HG02973 (cell line): ENCODE results near the gene ASCL2.

Experiments used
- ATAC-seq: cut with Tn5 transposase; IDR thresholded peaks from one replicate; pipeline ENCODE4 v1.9.1; 2021; ENCODE audit warnings: moderate library complexity; ENCODE audit not compliant: unreplicated experiment

ASCL2 gene

DNA sequence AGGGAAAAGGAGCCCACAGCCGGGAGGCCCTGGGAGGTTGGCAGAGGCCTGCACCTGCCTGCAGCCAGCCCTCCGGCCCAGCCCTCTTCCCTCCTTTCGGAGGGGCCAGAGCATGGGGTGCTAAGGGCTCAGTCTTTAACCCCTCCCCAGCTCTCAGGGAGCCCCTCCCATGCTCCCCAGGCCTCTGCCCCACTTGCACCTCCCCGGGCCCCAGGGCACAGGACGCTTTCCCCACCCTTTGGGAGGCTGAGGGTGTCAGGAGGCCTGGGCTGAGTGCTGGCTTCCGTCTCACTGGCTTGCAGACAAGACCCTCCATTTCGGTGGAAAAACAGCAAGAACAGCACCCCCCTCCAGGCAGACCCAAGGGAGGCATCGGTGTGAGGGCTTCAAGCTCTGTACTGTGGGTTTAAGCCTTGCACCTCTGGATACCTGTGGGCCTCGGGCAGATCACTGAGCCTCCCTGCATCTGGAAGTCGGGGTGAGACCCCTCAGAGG lies 7.3 kb downstream of the ASCL2 start:
- ATAC-seq, result no peak

DNA sequence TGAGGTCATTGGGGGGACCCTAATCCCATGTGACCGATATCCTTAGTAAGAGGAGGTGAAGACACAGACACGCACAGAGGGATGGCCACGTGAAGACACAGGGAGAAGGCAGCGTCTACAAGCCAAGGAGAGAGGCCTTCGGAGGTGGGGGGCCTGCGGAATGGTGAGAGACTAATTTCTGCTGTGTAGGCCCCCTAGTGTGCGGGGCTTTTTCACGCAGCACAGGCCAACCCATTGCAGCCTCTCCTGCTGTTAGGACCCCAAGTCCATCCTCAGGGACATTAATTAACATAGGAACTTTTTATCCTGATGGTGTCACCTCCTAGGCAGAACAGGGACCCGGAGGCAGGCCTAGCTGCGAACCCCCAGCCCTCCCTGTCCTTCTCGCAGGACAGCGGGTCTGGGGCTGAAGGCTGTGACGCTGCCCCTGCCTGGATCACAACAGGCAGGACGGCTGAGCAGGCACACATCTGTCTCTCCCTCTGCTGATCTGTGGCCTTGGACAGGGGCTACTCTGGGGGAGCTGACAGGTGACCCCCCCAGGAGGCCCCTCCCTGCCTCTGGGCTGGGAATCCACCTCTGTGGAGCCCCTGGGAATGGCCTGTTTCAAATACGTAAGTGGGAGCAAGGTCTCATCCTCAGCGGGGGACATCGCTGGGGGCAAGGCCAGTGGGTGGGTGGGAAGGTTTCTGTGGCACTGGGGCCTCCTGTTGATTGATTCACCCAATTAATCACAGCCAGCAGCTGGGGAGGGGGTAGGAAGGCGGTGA lies 7.9 kb downstream of the ASCL2 start:
- ATAC-seq, result no peak

GRCh38 chr11:2261436-2262230 lies 8.8 kb downstream of the ASCL2 start:
- no peak for ATAC-seq

GRCh38 chr11:2260491-2261364 lies 9.7 kb downstream of the ASCL2 start:
- no peak for ATAC-seq

DNA sequence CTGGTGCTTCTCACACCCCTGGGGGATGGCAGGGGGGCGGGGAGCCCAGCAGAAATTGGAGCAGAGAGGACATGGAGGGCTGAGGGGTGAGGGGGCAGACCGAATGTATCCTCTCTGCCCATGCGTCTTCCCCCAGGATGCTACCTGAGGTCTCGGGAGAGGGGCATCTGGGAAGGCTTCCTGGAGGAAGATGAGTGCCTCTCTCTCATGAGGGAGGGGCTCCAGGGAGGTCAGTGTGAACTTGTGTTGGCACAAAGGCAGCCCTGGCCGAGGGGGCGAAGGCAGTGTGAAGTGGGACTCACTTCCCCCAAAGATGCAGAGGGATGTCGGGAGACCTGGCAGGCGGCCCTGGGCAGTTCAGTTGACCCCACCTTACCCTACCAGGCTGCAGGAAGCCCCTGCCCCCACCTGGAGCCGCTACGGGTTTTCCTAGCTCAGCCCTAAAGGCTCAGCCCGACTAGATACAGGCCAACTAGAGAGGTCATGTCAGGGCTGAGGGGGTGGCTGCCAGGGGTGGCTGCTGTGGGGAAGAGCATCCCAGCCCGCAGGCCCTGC lies 10.4 kb downstream of the ASCL2 start:
- no peak for ATAC-seq

GRCh38 chr11:2259466-2259830 lies 10.9 kb downstream of the ASCL2 start:
- ATAC-seq, result no peak

DNA sequence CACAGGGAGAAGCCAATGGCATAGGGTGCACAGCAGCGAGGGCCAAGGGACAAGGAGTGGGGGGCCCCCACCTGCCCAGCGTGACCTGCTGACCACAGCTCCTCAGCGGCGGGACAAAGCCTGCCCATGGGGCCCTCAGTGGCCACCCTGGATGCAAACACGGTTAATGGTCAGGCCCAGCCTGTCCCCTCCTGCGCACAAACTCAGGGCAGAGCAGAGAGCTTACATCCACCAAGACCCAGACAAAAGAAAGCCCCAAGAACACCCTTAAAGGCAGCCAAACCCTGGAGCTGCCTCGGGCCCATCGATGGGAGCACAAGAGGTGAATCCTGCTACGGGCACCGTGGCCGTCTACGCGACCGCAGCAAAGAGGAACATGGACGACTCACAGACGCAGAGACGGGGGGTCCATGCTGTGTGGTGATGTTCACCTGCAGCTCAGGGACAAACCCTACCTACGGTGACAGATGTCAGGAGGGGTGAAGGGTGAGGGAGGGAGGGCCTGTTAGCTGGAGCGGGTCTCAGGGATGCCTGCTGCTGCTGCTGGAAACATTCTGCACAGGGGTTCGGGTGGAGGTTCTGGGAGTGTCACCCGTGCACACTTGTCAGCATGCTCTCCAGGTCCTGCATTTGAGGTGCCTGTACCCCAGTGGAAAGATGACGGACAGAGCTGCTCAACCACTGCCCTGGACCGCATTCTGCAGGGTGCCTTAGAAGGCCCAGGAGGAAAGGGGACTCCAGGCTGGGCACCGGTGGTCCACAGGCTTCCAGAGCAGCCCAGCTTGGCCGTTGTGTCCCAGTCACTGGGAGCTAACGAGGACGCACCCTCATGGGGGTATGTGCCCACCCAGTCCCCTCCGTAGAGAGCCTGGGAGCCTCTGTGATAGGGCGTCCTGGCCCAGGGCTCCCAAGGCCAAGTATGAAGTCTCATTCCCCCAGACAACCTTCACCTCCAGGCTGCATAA lies 11.6 kb downstream of the ASCL2 start:
- ATAC-seq, result no peak

DNA sequence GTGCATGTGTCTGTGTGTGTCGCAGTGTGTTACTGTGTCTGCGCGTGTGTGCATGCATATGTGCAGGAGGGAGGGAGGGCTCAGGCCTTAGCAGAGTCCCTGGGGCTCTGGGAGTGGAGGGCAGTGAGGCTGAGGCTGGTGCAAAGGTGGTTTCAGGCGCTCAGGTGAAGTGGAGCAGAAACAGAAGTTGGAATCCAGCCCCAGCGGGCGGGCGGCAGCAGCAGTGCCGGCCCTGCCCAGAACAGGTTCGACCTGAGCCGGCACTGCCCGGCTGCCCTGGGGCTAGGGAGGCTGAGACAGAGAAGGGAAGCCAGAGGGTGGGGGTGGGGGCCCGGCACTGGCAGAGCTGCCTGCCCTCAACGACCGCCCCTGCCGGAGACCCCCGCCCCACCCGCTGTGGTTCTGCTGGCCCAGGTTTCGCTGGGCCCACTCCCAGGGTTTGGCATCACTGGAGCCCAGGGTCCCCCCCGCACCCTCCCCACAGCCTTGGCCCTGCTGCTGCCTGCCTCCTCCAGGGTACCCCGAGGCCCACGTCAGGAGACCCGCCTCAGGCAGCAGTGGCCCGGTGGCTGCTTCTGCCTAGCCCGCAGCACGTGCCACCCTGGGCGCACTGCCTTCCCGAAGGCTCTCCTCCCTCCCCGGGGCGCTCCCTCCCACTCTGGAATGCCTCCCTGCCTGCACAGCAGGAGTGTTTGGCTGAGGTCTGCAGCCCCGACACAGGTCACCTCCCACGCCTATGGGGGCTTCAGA lies 13.3 kb downstream of the ASCL2 start:
- no peak for ATAC-seq

- no peak for ATAC-seq
Measured at GRCh38 chr11:2256293-2256913, 14.0 kb downstream of the ASCL2 start.

DNA sequence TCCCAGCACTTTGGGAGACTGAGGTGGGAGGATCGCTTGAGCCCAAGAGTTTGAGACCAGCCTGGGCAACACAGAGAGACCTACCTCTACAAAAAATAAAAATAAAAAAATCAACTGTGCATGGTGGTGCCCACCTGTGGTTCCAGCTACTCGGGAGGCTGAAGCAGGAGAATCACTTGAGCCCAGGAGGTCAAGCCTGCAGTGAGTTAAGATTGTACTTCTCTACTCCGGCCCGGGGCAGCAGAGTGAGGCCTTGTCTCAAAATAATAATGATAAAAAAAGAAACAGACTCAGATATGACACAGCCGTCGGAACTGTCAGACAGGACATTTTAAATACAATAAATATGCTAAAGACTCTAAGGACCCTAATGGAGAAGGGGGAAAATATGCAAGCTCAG lies 18.4 kb downstream of the ASCL2 start:
- ATAC-seq, result no peak

DNA sequence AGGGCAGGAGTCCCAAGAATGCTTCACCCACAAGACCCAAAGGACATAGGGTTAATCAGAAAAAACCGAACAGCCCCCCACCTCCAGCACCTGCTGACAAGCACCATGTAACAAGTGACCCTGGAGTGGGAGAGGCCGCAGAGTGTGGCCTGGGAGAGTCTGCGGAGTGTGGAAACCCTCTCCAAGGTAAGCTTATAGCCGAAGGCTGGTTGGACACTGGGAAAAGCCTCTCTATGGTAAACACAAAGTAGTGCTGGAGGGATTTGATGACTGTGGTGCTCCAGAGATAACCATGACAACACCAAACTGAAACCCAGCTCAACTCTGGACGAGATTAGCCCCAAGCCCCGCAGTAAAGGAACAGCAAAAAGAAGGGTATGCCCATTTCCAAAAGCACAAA lies 19.2 kb downstream of the ASCL2 start:
- ATAC-seq, result no peak

DNA sequence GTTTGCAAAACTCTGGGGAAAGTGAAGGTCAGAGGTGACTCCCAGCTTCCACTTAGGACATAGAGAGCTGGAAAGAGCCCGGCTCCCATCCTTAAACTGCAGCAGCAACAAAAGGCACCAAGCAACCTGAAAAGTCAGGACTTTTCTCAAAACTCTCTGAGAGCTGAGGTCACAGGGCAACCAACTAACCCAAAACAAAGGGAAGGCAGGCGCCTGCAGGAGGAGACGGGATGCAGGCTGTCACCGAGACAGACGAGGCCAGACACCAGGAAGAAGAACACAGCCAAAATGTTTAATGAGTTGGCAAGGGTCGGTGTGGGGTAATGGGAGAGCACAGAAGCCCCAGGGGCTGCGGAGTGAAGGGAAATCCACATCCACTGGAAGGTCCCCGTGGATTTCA lies 19.9 kb downstream of the ASCL2 start:
- ATAC-seq, result no peak

- no peak for ATAC-seq
Measured at GRCh38 chr11:2250041-2250440, 20.3 kb downstream of the ASCL2 start.

DNA sequence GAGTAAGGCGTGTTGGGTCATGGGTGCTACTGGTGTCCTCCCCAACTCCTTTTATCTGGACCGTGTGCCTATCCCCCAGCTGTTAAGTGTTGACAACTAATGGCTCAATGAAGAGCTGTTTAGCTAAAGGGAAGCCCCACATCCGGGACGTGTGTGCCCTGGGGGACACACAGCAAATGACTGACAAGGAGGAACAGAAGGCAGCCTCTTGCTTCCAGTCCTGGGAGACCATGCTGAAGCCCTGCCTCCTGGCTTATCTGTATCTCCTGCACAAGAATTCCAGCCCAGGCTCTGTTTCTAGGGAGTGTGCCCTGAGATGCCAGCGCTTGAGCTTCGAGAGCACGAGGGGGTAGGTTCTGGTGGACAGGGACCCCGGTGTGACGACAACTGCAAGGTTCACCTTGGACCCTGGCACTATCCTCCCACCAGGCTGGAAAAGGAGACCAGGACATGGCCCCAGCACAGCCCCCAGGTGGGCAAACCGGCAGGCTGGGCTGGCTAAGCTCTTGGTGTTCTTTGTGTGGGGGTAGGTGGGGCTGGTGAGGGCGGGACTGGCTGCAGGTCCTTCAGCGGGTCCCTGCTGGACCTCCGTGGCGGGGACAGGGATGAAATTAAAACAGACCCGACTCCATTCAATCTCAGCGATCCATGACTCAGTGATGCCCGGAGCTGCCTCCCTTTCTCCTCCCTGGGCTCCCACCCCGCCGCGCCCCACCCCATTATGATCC lies 21.0 kb downstream of the ASCL2 start:
- ATAC-seq, result no peak

- no peak for ATAC-seq
Measured at GRCh38 chr11:2248762-2249161, 21.6 kb downstream of the ASCL2 start.

GRCh38 chr11:2248242-2248641 lies 22.1 kb downstream of the ASCL2 start:
- ATAC-seq, result no peak

DNA sequence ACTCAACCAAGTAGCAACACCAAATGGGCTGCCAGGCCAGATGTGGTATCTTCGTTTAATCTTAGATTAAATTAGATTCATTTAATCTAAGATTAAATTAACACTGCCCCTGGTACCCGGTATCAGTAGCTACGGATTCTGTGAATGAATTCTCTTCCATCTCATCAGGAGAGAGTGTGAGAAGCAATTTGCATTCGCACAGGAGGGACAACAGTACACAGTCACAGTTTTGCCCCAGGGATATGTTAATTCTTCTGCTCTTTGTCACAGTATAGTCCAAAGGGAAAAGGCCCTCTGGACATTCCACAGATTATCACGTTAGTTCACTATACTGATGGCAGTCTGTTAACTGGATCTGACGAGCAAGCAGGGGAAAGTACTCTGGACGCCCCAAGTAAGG lies 22.9 kb downstream of the ASCL2 start:
- no peak for ATAC-seq

GRCh38 chr11:2240834-2241233 lies 29.6 kb downstream of the ASCL2 start:
- no peak for ATAC-seq
